Loucy (cell line): ENCODE data around the gene VSIG1.

ENCODE experiments used
- H2AFZ ChIP-seq: fragments of 200-600 bp; sonication (generic); 2 replicates; pipeline ENCODE4 v1.6.0; 2016; ENCODE audit warnings: antibody characterized with exemption, mild to moderate bottlenecking, low read length, moderate library complexity
- H3F3A ChIP-seq: fragments of 200-600 bp; 2 replicates; pipeline ENCODE4 v1.6.0; 2016; ENCODE audit warnings: antibody characterized with exemption, low read depth, mild to moderate bottlenecking
- H3K27me3 ChIP-seq: fragments of 200-600 bp; sonication (generic); 2 replicates; pipeline ENCODE4 v1.6.1; 2014; ENCODE audit warnings: low read length, mild to moderate bottlenecking; ENCODE audit not compliant: insufficient read depth, poor library complexity, severe bottlenecking
- H3K36me3 ChIP-seq: fragments of 200-600 bp; sonication (generic); 2 replicates; pipeline ENCODE4 v1.6.1; 2016; ENCODE audit warnings: low read length; ENCODE audit not compliant: insufficient read depth
- H3K4me1 ChIP-seq: fragments of 200-600 bp; sonication (generic); 2 replicates; pipeline ENCODE4 v1.5.1; 2014; ENCODE audit warnings: low read length, mild to moderate bottlenecking; ENCODE audit not compliant: insufficient read depth, poor library complexity, severe bottlenecking
- H3K4me2 ChIP-seq: fragments of 200-600 bp; sonication (generic); 2 replicates; pipeline ENCODE4 v1.6.0; 2014; ENCODE audit warnings: antibody characterized with exemption, low read length, low read depth, mild to moderate bottlenecking; ENCODE audit not compliant: poor library complexity, severe bottlenecking
- H3K4me3 ChIP-seq: fragments of 200-600 bp; sonication (generic); 2 replicates; pipeline ENCODE4 v1.5.1; 2014; ENCODE audit warnings: low read length, mild to moderate bottlenecking, mixed read lengths; ENCODE audit not compliant: poor library complexity, severe bottlenecking
- H3K79me2 ChIP-seq: fragments of 200-600 bp; sonication (generic); 2 replicates; pipeline ENCODE4 v1.6.1; 2014; ENCODE audit warnings: low read length; ENCODE audit not compliant: insufficient read depth
- H3K9ac ChIP-seq: fragments of 200-600 bp; sonication (generic); 2 replicates; pipeline ENCODE4 v1.6.0; 2014; ENCODE audit warnings: mild to moderate bottlenecking, low read depth, low read length, moderate library complexity; ENCODE audit not compliant: poor library complexity, severe bottlenecking
- H3K9me2 ChIP-seq: fragments of 200-600 bp; sonication (generic); replicated peaks from 2 replicates; pipeline ENCODE4 v1.6.1; 2016; ENCODE audit warnings: low read depth, low read length, mixed read lengths
- H3K9me3 ChIP-seq: fragments of 200-600 bp; sonication (generic); 2 replicates; pipeline ENCODE4 v1.6.1; 2014; ENCODE audit warnings: mild to moderate bottlenecking, antibody characterized with exemption, low read length, low read depth; ENCODE audit not compliant: insufficient read depth
- H4K20me1 ChIP-seq: fragments of 200-600 bp; sonication (generic); 2 replicates; pipeline ENCODE4 v1.6.0; 2014; ENCODE audit warnings: antibody characterized with exemption, low read length, mild to moderate bottlenecking; ENCODE audit not compliant: insufficient read depth, poor library complexity, severe bottlenecking
- EZH2phosphoT487 ChIP-seq: fragments of 200-600 bp; IDR thresholded peaks from 2 replicates; pipeline ENCODE4 v1.6.1; 2018; ENCODE audit warnings: antibody characterized with exemption, mild to moderate bottlenecking, moderate library complexity, borderline replicate concordance
- TF ChIP-seq, protein P1 (sequence below): fragments of 200-600 bp; sonication (generic); conservative IDR thresholded peaks from 2 replicates; pipeline ENCODE4 v1.5.1; 2014; ENCODE audit warnings: mild to moderate bottlenecking, antibody characterized with exemption, low read length

The VSIG1 gene

GRCh38 chrX:108071578-108071977 is 26.7 kb downstream of the VSIG1 start:
- Histone ChIP-seq H3K79me2 (no peaks in the 10 kb centered on the region), H3K4me3 (no peak overlapping the region), H3K4me2 (no peak overlapping the region), H3F3A (no peaks in the 10 kb centered on the region), H3K4me1 (no peaks in the 10 kb centered on the region), H3K9ac (no peak overlapping the region), H4K20me1 (no peaks in the 10 kb centered on the region), H3K9me3 (no peaks in the 10 kb centered on the region), H3K27me3 (no peaks in the 10 kb centered on the region), H3K9me2 (no peaks in the 10 kb centered on the region), H3K36me3 (no peaks in the 10 kb centered on the region), H2AFZ (no peak overlapping the region)
- TF ChIP-seq EZH2phosphoT487: no peak

DNA sequence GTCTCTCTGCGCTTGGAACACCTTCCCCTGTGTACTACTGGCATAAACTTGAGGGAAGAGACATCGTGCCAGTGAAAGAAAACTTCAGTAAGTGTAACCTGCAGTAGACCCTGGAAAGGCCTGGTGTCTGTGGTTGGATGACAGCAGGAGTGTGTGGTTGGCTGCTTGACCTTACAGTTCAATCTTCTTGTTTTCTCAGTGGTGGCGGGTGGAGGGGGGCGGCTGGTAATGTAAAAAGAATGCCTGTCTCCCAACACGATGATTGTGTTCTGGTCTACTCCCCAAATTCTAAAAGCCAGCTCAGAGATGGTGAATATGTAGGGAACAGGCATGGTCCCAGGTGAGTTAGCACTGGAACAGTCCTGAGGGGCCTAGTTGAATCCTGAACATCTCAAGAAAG is 27.9 kb downstream of the VSIG1 start:
- H3K4me2 ChIP-seq: no peak overlapping the region
- no peak overlapping the region for H3K4me3 ChIP-seq
- no peaks in the 10 kb centered on the region for H3K9me3 ChIP-seq
- no peaks in the 10 kb centered on the region for H3F3A ChIP-seq
- no peak overlapping the region for H2AFZ ChIP-seq
- H3K27me3 ChIP-seq: no peaks in the 10 kb centered on the region
- H3K4me1 ChIP-seq: no peaks in the 10 kb centered on the region
- no peaks in the 10 kb centered on the region for H4K20me1 ChIP-seq
- TF ChIP-seq EZH2phosphoT487: no peak
- TF ChIP-seq, protein P1, sequence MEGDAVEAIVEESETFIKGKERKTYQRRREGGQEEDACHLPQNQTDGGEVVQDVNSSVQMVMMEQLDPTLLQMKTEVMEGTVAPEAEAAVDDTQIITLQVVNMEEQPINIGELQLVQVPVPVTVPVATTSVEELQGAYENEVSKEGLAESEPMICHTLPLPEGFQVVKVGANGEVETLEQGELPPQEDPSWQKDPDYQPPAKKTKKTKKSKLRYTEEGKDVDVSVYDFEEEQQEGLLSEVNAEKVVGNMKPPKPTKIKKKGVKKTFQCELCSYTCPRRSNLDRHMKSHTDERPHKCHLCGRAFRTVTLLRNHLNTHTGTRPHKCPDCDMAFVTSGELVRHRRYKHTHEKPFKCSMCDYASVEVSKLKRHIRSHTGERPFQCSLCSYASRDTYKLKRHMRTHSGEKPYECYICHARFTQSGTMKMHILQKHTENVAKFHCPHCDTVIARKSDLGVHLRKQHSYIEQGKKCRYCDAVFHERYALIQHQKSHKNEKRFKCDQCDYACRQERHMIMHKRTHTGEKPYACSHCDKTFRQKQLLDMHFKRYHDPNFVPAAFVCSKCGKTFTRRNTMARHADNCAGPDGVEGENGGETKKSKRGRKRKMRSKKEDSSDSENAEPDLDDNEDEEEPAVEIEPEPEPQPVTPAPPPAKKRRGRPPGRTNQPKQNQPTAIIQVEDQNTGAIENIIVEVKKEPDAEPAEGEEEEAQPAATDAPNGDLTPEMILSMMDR: no peak
- no peaks in the 10 kb centered on the region for H3K36me3 ChIP-seq
- no peaks in the 10 kb centered on the region for H3K9me2 ChIP-seq
- no peak overlapping the region for H3K9ac ChIP-seq
- H3K79me2 ChIP-seq: no peaks in the 10 kb centered on the region

DNA sequence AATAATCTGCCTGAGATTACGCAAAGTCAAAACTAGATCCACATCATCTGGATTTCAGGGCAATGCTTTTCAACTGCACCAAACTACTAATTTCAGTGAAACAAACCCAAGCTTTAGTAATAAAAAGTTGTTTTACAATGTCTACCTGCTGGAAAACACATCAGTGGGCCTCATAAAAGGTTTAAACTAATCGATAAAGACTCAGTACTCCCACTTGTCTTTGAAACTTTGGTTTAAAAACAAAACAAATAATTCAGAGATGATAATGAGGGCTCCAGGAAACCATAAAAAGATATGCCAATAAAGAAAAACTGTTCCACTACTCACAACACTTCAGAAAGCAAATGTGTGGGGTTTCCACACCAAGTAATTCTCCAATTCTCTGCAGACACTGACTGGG is 36.2 kb downstream of the VSIG1 start:
- Histone ChIP-seq H3K79me2 (no peaks in the 10 kb centered on the region), H3K9me3 (no peaks in the 10 kb centered on the region), H3K36me3 (0 out of 2 replicates have a peak, but pooled peaks cover 4% of the 10 kb centered on the region), H3K9me2 (no peaks in the 10 kb centered on the region), H2AFZ (no peak overlapping the region), H3F3A (no peaks in the 10 kb centered on the region), H4K20me1 (no peaks in the 10 kb centered on the region), H3K4me1 (no peaks in the 10 kb centered on the region), H3K4me3 (no peak overlapping the region), H3K9ac (no peak overlapping the region), H3K27me3 (no peaks in the 10 kb centered on the region), H3K4me2 (no peak overlapping the region)
- no peak for TF ChIP-seq EZH2phosphoT487

DNA sequence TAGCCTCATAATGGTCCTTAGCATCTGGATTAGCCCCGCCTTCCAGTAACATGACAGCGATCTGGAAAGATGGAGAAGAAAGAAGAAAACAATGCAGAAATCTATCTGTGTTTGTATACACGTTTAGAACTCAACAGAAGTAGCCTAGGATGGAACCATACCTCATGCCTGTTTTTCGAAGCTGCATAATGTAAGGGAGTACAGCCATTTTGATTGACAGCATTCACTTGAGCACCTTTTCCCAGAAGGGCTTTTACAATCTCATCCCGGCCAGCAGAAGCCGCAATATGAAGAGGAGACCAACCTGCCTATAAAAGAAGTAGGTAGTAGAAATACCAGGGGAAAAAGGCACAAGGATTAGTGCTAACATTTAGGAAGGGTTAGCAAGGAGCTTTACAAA is 42.9 kb downstream of the VSIG1 start:
- no peaks in the 10 kb centered on the region for H3K9me3 ChIP-seq
- peaks cover 16% of the 10 kb centered on the region; the same call in 1 of the 2 replicates for H3K36me3 ChIP-seq
- no peak overlapping the region for H3K9ac ChIP-seq
- H2AFZ ChIP-seq: no peak overlapping the region
- no peak overlapping the region for H3K4me3 ChIP-seq
- no peaks in the 10 kb centered on the region for H4K20me1 ChIP-seq
- TF ChIP-seq, protein P1: no peak
- no peak for TF ChIP-seq EZH2phosphoT487
- H3F3A ChIP-seq: no peaks in the 10 kb centered on the region
- H3K79me2 ChIP-seq: peaks cover 36% of the 10 kb centered on the region
- no peaks in the 10 kb centered on the region for H3K27me3 ChIP-seq
- no peaks in the 10 kb centered on the region for H3K9me2 ChIP-seq
- H3K4me2 ChIP-seq: no peak overlapping the region
- H3K4me1 ChIP-seq: peaks cover 5% of the 10 kb centered on the region
